Stimulated activated CD4-positive, alpha-beta T cell treated with anti-CD3 and anti-CD28 coated beads, Interleukin-2, amount 100 ng/mL, for 48 hours (primary cell): ENCODE data around the gene AGAP1.

Experiments used
- DNase-seq, 2 donors: peaks; one replicate each; pipeline ENCODE4 v3.0.0-alpha.2; 2020

Gene AGAP1

DNA sequence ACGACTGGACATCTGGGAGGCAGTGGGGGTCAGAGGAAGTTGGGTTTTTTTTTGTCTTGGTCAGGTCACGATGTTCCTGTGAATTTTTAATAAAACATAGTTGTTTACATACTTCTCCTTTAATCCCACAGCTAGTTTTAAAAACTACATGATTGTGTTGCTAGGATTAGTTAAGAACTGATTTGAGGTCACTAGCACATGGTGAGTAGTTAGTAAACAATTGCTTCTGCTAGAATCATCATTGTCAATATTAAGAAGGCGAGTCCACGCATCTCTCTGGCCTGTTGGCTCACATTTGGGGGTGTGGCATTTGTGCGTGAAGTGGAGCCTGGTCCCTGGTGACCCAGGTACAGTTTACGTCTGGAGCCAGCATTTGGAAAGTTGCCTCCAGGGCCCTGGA, 59.4 kb downstream of the AGAP1 start:
- no peak for DNase-seq

DNA sequence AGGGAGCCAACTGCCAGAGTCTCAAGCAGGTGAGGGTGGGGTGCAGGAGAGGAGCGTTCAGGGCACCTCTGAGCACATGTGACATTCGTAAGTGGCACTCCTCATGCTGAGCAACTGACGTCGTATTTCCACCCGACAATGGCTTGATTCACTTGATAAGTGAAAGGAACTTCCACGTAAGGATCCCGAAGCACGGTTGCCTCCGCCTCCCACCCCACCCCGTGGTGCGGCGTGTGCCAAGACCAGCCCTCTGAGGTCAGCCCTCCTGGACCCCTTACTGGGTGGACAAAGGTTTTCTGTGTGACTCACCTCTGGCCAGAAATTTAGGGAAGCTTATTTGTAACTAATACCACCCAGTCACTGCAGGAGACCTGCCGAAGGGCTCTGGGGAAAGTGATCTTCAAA, 59.9 kb downstream of the AGAP1 start:
- no peak for DNase-seq

DNA sequence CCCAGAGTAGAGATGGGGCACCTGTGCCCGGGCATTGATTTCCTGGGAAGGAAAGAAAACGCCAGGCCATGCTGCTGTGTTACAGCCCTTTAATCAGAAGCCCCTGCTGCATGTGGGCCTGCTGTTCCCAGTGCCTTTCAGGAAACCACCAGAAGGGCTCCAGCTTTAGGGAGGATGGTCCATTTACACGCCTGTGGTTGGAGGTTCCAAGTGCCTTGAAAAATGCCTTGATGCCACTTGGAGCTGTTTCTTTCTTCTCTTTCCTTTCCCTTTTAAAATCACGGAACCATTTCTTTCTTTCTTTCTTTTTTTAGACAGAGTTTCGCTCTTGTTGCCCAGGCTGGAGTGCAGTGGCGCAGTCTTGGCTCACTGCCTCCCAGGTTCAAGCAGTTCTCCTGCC, 60.5 kb downstream of the AGAP1 start:
- DNase-seq: no peak

DNA sequence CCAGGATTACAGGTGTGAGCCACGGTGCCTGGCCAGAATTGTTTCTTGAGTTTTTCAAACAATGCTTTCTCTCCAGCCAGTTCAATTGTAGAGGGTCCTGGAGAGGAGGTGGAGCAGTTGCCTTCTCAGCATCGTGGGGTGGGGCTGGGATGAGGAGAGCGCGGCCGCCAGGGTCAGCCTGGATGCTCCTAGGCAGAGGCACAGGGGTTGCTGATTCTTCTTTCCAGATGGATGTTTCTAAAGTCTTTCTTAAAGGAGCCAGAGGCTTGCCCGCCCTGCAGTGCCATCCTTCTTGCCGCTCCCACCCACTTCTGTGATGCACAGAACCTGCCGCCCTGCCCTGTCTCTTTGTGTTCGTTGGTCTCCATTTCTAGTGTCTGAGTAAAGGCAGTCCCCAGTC, 61.1 kb downstream of the AGAP1 start:
- no peak for DNase-seq

DNA sequence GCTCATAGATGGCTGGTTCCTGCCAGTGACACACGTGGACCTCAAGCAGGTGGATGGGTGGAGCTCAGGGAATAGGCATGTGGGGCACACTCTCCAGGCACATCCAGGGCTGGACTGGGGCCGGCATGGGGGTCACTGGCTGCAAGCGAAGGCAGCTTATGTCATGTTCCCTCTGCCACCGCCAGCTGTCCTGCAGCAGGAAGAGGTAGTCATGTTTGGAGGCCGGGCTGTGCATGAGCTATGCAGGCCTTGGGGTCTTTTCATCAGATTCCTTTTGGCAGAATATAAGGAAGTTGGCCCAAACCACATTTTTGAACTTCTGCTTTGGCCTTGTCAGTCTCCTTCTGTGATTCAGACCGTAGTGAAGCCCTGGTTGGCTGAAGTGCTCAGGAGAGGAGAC, 61.5 kb downstream of the AGAP1 start:
- no peak for DNase-seq

DNA sequence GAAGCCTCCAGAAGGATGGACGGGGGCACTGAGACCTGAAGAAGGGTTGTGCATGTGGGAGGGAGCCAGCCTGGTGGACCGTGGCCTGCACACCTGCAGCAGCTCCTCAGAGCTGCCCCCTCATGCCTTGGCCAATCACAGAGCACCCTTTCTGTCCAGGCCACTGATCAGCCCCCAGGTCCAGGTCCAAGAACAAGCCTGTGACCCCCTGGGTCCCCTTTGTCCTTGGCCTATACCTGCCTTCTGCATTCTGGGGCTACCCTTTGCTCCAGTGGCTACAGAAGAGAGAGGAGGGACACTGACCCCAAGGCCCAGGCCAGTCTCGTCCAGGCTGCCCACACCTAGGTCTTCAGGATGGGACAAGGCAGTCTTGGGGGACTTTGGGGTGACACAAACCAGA, 62.2 kb downstream of the AGAP1 start:
- no peak for DNase-seq

DNA sequence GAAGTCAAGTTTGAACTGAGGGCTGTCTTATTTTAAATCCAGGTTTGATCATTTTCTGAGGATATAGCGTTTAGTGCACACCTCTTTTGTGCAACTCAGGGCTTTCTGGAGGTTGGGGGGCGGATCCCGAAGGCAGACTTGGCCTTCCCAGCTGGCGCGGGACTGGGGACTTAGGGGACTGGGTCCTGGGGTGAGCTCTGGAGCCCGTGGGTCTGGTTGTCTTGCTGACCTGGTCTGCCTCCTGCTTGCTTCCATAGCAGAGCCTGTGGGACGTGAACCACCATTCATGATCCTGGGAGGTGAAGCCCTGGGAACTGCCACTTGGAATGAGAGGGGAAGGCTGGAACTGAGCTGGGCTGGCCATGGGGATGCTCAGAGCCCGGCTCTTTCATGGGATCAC, 63.1 kb downstream of the AGAP1 start:
- DNase-seq: no peak

DNA sequence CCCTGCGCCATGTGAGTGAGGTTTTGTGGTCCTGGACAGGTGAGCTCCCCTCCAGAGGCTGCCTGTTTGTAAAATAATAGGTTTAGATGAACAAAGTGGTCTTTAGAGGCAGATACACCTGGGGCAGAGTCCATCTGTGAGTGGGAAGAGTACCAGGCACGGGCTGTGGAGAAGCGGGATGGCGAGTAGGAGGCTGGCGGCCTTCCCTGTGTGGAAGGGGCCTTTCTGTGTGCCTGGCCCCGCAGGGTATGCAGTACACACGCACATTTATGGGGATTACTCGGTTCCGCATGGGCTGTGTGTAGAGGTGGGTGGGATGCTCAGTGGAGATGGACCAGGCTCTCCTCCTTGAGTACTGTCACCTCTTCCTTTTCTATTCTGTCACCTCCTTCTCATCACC, 64.1 kb downstream of the AGAP1 start:
- no peak for DNase-seq

DNA sequence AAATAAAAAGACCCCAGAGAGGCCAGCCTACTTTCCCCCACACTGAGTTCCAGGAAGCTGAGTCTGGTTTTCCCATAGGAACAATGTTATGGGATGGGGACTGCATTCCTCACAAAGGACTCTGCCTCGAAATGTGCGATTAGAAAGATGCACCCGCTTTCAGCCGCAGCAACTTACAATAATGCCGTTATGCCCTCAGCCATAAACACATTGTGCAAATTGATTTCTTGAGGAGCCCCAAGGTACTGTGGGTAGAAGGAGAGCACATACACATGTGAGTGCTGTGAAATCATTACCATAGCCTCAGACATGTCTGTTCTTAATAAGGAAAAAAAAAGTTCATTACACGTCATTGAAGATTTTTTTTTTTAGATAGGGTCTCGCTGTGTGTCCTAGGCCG, 64.7 kb downstream of the AGAP1 start:
- no peak for DNase-seq

DNA sequence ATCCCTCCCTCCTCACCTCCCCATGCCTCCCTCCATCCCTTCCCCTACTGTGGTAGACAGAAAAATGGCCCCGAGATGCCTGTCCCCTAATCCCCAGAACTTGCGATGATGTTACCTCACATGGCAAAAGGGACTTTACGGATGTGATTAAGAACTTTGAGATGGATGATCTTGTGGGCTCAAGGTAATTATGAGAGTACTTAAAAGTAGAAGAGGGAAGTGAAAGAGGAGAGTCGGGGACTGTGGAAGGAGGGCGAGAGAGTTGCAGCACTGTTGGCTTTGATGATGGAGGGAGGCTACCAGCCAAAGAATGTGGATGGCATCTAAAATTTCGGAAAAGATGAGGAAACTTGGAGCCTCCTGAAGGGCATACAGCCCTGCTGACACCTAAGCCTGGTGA, 66.5 kb downstream of the AGAP1 start:
- DNase-seq: no peak

DNA sequence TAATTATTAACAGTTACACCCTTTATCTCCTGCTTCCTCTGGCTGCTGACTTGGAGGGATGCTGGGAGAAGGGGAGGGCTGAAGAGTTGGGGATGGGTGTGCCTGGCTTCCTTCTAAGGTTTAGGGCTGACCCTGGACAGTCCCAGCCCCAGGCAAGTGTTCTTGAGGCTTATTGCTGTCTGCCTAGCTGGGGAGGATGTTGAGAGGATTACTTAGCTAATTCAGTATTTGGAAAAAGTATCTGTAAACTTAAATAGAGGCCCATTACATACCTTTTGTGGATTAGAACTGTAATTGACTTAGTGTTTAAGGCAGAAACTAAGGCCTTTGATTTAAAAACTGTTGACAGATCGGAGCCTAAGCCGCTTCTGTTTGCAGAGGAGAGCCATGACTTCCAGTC, 67.6 kb downstream of the AGAP1 start:
- no peak for DNase-seq

DNA sequence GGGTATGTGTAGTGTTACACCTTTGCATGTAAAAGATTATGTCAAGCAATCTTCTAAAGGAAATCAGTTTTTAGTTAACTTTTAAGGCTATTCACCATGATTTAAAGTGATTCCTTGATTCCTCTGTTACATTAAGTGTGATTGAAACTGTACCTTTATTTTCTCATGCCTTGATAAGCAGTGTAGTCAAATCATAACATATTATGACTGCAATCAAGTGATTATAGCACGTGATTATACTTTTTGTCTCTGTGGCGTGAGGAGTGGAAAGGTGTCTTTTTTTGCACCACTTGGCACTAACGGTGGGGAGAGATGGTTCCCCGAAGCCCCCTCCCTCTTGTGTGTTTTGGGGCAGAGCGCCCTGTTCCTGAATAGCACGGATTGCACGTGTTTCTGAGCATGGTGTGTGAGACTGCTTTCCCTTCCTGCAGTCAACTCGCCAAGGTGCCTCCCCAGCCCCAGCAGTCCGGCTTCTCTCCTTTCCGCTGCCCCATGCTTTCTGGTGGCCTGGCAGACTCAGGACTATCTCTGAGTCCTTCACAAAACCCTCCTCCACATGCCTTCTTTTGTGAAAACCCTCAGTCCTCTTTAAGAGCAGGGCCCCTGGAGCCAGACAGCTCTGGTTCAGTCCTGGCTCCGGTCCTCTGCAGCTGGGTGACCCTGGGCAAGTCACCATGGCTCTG, 68.4 kb downstream of the AGAP1 start:
- no peak for DNase-seq

DNA sequence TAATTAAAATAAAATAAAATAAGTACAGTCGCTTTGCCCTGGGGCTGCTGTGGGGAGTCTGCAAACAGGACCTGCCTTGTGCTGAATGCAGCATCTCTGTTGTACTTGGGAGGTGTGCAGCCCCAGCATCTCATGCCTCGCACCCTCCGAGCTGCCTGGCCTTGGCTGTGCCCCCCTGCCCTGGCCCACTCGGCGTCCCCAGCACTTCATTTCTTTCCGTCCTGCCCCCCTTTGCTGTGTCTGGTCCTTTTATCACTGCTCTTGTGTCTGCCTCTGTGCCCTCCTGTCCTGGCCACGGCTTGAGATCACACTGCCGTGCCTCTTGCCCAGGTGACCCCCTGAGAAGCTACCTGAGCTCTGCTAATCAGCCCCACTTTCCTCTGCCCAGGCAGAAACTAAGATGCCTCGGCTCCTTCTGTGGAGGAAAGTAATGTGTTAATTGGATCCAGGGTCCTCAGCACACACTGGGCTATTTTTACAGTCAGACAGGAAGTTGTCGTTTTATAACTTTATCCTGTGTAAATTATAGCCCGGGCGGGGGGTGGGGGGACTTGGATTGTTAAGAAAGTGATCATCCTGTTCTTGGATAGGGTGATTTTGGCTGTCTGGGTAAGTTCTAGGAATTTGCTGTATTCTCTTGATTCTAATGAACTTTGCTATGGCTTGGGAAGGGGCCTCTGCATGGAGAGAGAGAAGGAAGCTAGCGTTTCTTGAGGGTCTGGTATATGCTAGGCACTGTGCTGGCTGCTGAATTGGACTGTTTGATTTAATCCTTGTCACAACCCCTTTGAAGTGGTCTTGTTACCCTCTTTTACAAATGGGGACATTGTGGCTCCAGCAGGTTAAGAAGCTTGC, 69.4 kb downstream of the AGAP1 start:
- no peak for DNase-seq

DNA sequence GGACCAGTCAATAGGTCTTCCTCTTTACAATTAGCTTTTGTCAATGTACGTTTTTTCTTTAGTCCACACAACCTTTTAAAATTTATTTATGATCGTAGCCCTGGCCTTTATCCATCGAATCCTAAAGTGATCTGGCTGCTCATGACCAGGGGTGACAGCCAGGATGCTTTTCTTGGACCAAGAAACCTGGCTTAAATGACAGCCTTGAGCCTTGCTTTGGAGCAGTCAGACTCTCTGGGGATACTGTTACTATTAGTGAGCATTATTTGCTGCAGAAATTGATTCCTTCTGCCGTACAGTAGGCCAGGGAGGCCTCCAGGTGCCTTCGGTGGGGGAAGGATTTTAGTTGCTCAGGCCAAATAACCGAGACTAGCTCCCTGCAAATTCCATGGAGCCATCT, 70.2 kb downstream of the AGAP1 start:
- DNase-seq: no peak

DNA sequence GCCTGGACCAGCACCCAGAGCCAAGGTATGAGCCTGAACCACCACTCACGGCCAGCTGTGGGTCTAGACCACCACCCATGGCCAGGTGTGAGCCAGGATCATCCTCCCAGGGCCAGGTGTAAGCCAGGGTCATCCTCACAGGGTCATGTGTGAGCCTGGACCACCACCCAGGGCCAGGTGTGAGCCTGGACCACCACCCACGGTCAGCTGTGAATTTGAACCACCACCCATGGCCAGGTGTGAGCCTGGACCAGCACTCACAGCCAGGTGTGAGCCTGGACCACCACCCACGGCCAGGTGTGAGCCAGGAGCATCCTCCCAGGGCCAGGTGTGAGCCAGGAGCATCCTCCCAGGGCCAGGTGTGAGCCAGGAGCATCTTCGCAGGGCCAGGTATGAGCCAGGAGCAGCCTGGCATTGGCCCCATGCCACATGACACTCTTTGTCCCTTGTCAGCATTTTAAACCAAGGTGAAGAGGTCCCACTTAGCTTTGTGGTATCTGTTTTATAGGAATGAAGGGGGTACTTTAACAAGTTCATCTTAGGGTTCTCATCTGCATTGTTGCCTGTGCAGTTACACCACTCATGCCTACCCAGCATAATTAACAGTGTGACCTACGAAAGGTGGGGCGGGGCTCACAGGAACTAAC, 71.2 kb downstream of the AGAP1 start:
- no peak for DNase-seq

DNA sequence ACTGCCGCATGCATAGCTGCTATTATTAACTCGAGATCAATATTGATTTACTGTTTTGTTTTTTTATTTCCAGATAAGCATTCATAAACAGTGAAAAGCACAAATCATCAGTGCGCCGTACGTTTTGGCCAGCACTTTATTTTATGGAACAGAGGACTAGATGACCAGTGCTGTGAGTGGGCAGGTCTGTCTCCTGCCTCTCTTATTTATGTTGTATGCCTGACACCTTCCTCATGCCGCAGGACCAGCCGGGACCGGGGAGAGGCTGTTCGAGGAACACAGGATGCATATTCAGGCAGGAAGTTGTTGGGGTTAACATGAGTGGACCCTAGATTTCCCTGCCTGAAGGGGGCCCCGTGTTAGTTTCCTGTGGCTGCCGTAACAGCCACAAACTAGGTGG, 72.6 kb downstream of the AGAP1 start:
- DNase-seq: no peak

DNA sequence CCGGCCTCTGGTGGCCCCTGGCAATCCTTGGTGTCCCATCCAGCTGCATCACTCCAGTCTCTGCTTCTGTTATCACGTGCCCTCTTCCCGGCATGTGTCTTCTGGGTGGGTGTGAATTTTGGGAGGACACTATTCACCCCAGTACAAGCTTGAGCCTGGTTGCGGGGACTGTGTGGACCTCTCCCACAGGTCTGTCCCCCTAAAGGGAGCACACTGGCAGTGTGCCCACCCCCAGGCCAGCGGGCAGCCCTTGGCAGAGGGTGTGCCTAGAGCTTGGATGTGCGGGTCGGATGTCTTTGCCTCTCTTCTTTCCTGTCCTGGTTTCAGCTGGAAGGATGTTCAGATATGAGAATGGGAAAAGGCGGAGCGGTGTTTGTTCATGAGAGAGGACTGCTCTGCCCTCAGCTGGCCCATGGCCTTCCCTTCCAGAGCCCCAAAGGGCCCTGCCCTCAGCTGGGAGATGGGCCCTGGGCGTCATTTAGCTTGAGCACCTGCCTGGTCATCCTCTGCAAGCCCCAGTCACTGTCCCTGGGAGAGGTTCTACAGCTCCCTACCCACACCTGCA, 73.2 kb downstream of the AGAP1 start:
- DNase-seq: no peak

DNA sequence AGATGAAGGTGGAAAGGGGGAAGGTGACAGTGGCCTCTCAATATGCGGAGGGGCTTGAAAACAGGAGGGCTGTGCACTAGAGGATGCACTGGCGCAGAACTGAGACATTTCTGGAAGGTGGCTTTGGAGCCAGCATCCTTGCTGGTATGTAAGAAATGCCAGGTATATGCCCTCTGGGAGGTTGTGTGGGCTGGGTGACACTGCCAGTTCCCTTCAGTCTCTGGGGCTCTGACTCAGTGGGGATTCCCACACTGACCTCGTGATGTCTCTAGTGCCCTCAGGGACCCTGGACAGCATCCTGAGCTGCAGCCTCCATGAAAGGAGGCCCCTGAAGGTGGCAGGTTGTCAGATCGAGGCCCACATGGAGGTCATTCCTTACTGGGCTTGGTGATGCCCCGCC, 74.0 kb downstream of the AGAP1 start:
- no peak for DNase-seq

DNA sequence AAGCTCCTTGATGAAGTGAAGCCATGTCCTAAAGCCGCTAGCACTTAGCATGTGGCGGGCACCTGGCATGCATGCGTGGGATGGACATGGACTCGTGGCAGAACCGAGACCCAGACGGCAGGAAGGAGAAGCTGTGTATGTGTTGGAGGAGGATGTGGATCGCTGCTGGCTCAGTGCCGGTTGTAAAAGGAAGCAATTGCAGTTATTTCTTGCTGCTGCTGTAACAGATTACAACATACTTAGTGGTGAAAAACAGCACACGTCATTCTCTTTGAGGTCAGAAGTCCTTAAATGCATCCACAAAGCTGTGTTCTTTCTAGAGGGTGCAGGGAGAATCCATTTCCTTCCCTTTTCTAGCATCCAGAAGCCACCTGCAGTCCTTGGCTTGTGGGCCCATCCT, 74.6 kb downstream of the AGAP1 start:
- no peak for DNase-seq

DNA sequence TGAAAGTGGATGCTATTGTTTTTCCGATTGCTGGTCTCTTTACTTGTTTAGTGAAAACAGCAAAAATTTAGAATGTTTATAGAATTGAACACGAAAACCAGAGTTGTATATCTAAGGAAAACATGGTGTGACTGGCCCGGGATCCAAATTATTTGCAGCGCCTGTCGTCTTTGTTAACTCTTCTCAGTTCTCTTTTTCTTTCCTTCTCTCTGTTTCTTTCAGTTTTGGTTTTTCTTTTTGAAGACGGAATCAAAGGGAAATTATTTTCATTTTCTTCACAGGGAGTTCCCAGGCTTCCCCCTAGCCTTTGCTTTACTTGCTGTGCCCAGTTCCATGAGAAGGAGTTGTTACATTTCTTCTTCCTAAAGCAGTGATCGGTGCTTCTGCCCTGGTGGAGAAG, 76.0 kb downstream of the AGAP1 start:
- DNase-seq: no peak

DNA sequence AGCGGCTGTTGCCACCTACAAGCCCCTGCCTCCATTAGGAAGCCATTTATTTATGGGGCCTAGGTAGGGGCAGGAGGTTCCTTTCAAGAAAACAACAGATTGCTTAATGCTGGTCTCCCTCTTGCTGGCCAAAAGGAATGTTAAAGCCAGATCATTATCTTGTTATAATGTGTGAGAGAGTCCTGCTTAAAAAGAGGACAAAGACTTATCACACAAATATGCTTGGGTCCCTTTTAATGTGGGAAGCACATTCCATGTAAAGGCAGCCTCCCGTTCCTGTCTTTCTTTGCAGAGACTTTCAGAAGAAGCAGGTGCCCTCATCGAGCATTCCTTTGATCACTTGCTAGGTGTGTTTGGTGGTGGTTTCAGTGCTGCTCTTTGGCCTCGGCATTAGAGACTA, 76.4 kb downstream of the AGAP1 start:
- DNase-seq: no peak

DNA sequence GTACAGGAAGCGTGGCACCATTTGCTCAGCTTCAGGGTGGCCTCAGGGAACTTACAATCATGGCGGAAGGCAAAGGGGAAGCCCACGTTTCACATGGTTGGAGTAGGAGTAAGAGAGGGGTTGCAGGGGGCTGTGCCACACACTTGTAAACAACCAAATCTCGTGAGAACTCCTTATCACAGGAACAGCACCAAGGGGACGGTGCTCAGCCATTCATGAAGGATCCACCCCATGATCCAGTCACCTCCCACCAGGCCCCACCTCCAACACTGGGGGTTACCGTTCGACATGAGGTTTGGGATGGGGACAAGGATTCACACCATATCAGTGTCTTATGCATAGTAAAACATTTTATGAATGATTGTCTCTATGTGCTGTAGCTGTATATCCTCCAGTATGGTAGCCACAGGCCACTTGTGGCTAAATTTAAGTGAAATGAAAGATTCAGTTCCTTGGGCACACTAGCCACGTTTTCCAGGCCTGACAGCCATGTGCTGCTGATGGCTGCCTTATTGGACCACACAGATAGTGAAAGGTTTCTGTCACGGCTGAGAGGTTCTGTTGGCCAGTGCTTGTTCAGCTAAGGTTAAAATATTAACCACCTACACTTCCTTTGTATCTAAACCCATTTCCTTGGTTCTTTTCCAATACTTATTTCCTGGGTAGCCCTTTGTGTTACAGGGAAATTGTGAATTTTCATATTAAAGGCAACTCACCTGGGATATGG, 77.3 kb downstream of the AGAP1 start:
- DNase-seq: no peak

DNA sequence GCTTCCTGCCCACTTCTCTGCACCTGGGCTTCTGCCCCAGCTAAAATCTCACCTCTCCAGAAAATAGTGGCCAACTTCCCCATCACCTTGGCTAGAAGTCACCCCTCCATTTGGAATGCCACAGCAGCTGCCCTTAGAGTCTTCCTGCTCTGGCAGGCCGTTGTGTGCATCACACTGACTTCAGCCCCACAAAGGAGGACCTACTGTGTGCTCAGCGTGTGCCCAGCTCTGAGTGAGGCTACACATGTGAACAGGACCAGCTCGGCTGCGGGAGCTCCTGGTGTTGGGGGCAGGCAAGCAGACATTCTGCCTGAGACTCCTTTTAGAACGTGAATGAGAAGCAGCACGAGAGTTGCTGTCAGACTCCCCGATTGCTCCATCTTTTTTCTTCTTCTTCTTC, 78.7 kb downstream of the AGAP1 start:
- DNase-seq: no peak
